Left ventricle myocardium inferior (tissue), 1 donor: ENCODE measurements around the gene SLC48A1. TPM values are rescaled to one million over a fixed set of nuclear protein-coding genes. Genes with fewer than 3 reads are reported as not detected.

ENCODE experiments used
- DNase-seq: peaks from one replicate; pipeline ENCODE4 v3.0.0-alpha.2; 2020
- H3K27ac ChIP-seq: fragments of 200-600 bp; replicated peaks from 2 replicates; pipeline ENCODE4 v1.8.0; 2021
- H3K27me3 ChIP-seq: fragments of 200-600 bp; 2 replicates; pipeline ENCODE4 v1.8.0; 2021; ENCODE audit warnings: low read depth
- H3K36me3 ChIP-seq: fragments of 200-600 bp; 2 replicates; pipeline ENCODE4 v1.8.0; 2021
- H3K4me1 ChIP-seq: fragments of 200-600 bp; 2 replicates; pipeline ENCODE4 v1.8.0; 2021
- H3K4me3 ChIP-seq: fragments of 200-600 bp; 2 replicates; pipeline ENCODE4 v1.8.0; 2021; ENCODE audit warnings: mild to moderate bottlenecking, moderate library complexity
- H3K9me3 ChIP-seq: fragments of 200-600 bp; replicated peaks from 2 replicates; pipeline ENCODE4 v1.8.0; 2021
- intact Hi-C: fragments of 100-400 bp; cut with micrococcal nuclease; formaldehyde crosslinking; loops from one replicate; pipeline ENCODE4 v1.11.0; 2022
- total RNA-seq: library from RNA; stranded (reverse); fragmentation: NEBNext Ultra II Directional; extraction: Animal tissue kit (Norgen Biotek cat#: 25700); gene quantifications from one replicate; pipeline ENCODE4 v1.2.1, GENCODE V29; 2021
- TF ChIP-seq, protein P1 (sequence below): fragments of 200-600 bp; IDR thresholded peaks from 2 replicates; pipeline ENCODE4 v1.8.0; 2021; ENCODE audit warnings: antibody characterized with exemption, mild to moderate bottlenecking, borderline replicate concordance
- donor health status: DM: no; HTN: yes; CAD: no; lungs with severe emphysema.

The SLC48A1 gene
- total RNA-seq, 1 donor from 2014 or later = 25.3 TPM

DNA sequence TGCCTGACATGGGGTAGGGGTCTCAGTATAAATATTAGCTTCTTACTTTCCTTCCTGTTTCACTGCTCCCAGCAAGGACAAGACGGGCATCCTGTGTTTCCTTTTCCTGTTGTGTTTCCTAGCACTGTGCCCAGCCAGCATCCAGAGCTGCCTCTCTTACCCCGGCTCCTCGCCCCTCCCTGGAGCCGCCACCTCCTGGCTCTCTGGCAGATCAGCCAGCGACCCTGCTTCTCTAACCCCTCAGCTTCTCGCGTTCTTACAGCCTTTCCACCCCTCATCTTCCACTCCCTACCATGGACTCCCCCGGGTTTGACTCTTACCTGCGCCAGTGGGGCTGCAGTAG, 28.8 kb downstream of the SLC48A1 start:
- Histone ChIP-seq H3K4me3 (peak overlapping the region; percentile 24), H3K4me1 (peaks cover 91% of the 10 kb centered on the region), H3K27ac (peak overlapping the region; percentile 99), H3K36me3 (peaks cover 18% of the 10 kb centered on the region), H3K9me3 (no peaks in the 10 kb centered on the region), H3K27me3 (no peaks in the 10 kb centered on the region)
- intact Hi-C loops = loop anchor here (5.0 kb wide), 1 partner anchor 35 kb away; no protein-coding TSS in a partner anchor
- TF ChIP-seq, protein P1, sequence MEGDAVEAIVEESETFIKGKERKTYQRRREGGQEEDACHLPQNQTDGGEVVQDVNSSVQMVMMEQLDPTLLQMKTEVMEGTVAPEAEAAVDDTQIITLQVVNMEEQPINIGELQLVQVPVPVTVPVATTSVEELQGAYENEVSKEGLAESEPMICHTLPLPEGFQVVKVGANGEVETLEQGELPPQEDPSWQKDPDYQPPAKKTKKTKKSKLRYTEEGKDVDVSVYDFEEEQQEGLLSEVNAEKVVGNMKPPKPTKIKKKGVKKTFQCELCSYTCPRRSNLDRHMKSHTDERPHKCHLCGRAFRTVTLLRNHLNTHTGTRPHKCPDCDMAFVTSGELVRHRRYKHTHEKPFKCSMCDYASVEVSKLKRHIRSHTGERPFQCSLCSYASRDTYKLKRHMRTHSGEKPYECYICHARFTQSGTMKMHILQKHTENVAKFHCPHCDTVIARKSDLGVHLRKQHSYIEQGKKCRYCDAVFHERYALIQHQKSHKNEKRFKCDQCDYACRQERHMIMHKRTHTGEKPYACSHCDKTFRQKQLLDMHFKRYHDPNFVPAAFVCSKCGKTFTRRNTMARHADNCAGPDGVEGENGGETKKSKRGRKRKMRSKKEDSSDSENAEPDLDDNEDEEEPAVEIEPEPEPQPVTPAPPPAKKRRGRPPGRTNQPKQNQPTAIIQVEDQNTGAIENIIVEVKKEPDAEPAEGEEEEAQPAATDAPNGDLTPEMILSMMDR = no peak
- DNase-seq = no peak

DNA sequence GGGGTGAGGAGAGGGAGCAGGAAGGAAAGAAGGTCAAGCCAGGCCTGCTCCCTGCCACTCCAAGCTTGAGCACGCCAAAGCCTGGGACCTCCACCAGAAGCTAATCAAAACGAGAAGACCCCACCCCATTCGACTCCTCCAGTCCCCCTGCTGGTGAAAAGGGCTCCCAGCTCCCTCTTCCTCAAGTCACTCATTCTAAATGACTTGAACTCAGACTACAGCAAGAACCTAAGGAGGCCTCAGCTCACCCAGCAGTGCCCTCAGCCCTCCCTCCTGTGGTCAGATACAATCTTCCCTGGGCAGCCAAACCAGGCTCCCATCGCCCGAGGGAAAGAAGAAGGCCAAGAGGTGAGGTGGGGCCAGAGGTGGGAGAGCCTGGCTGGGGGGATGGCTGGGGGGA, 29.3 kb downstream of the SLC48A1 start:
- H3K9me3 ChIP-seq = no peaks in the 10 kb centered on the region
- H3K27ac ChIP-seq = peak overlapping the region; percentile 99
- intact Hi-C loops = loop anchor here (5.0 kb wide), 1 partner anchor 35 kb away; no protein-coding TSS in a partner anchor
- H3K36me3 ChIP-seq = peaks cover 14% of the 10 kb centered on the region
- peaks cover 95% of the 10 kb centered on the region for H3K4me1 ChIP-seq
- TF ChIP-seq, protein P1 = peak; percentile 22
- no peaks in the 10 kb centered on the region for H3K27me3 ChIP-seq
- DNase-seq = no peak
- H3K4me3 ChIP-seq = peak overlapping the region; percentile 24

DNA sequence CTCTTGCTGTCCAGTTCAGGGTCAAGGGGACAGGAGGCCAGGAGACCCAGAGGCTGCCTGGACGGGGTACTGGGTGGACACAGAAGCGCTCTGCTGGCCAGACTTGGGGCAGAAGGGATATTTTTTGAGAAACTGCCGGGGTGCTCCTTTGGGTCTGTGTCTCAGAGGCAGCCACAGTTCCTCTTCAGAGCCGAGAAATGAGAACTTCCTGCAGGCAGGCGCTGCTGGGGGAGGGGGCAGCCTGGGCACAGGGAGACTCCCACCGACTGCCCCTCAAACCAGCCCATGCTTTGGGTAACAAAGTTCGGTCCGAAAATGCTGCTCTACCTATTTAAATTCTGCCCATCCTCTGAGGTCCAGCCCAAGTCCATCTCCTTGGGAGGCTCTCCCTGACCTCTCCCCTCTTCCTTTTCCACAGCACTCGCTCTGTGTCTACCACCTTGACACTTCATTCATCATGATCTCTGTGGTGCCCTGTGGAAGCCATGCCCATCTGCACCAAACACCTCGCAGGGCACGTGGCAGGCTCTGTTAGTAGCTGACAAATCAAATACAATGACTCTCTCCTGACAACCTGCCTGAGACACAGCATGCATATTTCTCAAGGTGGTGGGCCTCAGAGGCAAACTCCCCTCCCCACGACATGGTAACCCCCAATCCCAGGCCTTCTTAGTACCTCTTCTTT, 30.3 kb downstream of the SLC48A1 start:
- TF ChIP-seq, protein P1 = no peak
- Histone ChIP-seq H3K27ac (peak overlapping the region; percentile 99), H3K4me3 (peak overlapping the region; percentile 5), H3K9me3 (no peaks in the 10 kb centered on the region), H3K4me1 (peaks cover 100% of the 10 kb centered on the region), H3K36me3 (peaks cover 6% of the 10 kb centered on the region), H3K27me3 (no peaks in the 10 kb centered on the region)
- DNase-seq = no peak
- intact Hi-C loops = loop anchor here (5.0 kb wide), 1 partner anchor 34 kb away; no protein-coding TSS in a partner anchor

DNA sequence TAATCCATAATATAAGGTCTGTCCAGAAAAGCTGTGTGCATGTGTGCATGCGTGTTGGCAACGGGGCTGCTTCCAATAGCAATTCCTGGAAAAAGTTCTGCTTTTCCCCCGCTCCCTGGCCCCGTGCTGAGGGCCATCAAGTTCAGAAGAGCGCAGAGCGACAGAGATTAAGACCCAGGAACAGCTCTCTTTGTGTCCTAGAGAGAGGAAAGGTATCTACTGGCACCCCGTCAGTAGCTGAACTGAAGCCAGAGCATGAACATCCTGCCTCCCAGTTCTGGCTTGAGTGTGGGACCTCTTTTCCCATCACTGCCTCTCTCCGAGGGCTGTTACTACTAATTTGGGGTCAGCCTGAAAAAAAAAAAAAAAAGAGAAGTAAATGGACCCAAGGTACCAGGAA, 31.1 kb downstream of the SLC48A1 start:
- H3K9me3 ChIP-seq = no peaks in the 10 kb centered on the region
- intact Hi-C loops = loop anchor here (5.0 kb wide), 1 partner anchor 33 kb away; no protein-coding TSS in a partner anchor
- H3K27ac ChIP-seq = peak overlapping the region; percentile 99
- peak; percentile 42 for DNase-seq
- H3K4me3 ChIP-seq = peak overlapping the region; percentile 5
- H3K27me3 ChIP-seq = no peaks in the 10 kb centered on the region
- no peaks in the 10 kb centered on the region for H3K36me3 ChIP-seq
- peaks cover 100% of the 10 kb centered on the region for H3K4me1 ChIP-seq
- TF ChIP-seq, protein P1 = no peak

DNA sequence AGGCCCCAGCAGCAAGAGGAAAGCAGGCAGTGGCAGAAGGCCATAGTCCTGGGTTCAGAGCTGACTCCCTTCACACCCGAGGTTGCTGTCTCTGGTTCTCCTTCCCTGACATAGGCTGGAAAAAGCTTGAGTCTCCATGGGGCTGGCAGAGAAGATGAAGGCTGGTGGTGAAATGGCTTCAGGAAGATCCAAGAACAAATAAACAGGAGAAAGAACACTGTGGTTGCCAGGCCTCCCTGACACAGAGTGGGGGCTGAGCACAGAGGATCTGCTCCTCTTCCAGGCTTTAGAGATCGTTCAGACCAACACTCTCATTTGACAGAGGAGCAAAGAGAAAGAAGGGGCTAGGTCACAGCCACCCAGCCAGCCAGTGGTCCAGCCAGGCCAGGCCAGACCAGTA, 32.4 kb downstream of the SLC48A1 start:
- TF ChIP-seq, protein P1 = no peak
- H3K27ac ChIP-seq = peak overlapping the region; percentile 99
- intact Hi-C loops = no loop called here
- H3K36me3 ChIP-seq = no peaks in the 10 kb centered on the region
- H3K9me3 ChIP-seq = no peaks in the 10 kb centered on the region
- peaks cover 100% of the 10 kb centered on the region for H3K4me1 ChIP-seq
- H3K4me3 ChIP-seq = peak overlapping the region; percentile 7
- no peak for DNase-seq
- H3K27me3 ChIP-seq = no peaks in the 10 kb centered on the region
